HCT116 (cell line): ENCODE results near the gene PARG. TPM values are rescaled to one million over a fixed set of nuclear protein-coding genes. Genes with fewer than 3 reads are reported as not detected.

Experiments
- ATAC-seq: fragments of 200-7000 bp; cut with Tn5 transposase; 2 replicates; pipeline ENCODE4 v1.9.1; 2020; ENCODE audit warnings: mild to moderate bottlenecking, moderate library complexity
- BruUV-seq: library from RNA; stranded (reverse); fragments of 400-500 nt; replicated peaks from 2 replicates; lab custom pipeline; 2021; lab: Mats Ljungman, UMichigan
- CTCF ChIA-PET: fragments of 300-600 bp; sonication (Branson Sonifier 250); formaldehyde crosslinking; loops from one replicate; lab custom pipeline; 2021; ENCODE audit warnings: antibody characterized with exemption; lab: Charles Lee
- POLR2A ChIA-PET: fragments of 300-600, 350-600 bp; sonication (Branson Sonifier 250); formaldehyde crosslinking; loops from one replicate; lab custom pipeline; 2021; ENCODE audit warnings: antibody characterized with exemption; lab: Charles Lee
- RAD21 ChIA-PET, 2 experiments: fragments of 300-600 bp; sonication (Branson Sonifier 250); formaldehyde crosslinking; loops; one replicate each; lab custom pipeline; 2023; ENCODE audit warnings: low total read pairs in 2 of 2; ENCODE audit not compliant: uncharacterized antibody in 2 of 2, unreplicated experiment in 2 of 2, low non-redundant PET in 1 of 2; lab: Charles Lee
- DNase-seq: peaks from one replicate; pipeline ENCODE4 v3.0.0-alpha.2; 2010; ENCODE audit warnings: low read depth, low spot score
- H2AFZ ChIP-seq: fragments of 200-600 bp; shearing (Covaris generic), sonication (generic); 2 replicates; pipeline ENCODE4 v1.6.1; 2017; ENCODE audit warnings: low read depth, mixed run types, mixed read lengths, antibody characterized with exemption, low read length; ENCODE audit not compliant: poor library complexity, severe bottlenecking
- H3K27ac ChIP-seq: 2 replicates; pipeline ENCODE4 v1.5.1; 2012; ENCODE audit warnings: low read depth, low read length
- H3K27me3 ChIP-seq: fragments of 200-600 bp; sonication (generic); 2 replicates; pipeline ENCODE4 v1.6.1; 2016; ENCODE audit warnings: mixed run types, low read length, mixed read lengths; ENCODE audit not compliant: insufficient read depth
- H3K36me3 ChIP-seq, 2 experiments: fragments of 200-500 bp in 1 of 2; fragments of 200-600 bp in 1 of 2; sonication (Bioruptor generic) in 1 of 2; sonication (generic) in 1 of 2; 2 replicates each; pipeline versions ENCODE4 v1.5.1 to v1.6.1; 2014 to 2016; ENCODE audit warnings: low read length in 2 of 2, inconsistent platforms in 1 of 2, mixed read lengths in 1 of 2, mixed run types in 1 of 2; ENCODE audit not compliant: insufficient read depth in 2 of 2, control insufficient read depth in 1 of 2
- H3K4me1 ChIP-seq, 2 experiments: fragments of 200-600 bp in 1 of 2; sonication (generic) in 1 of 2; 2 replicates each; pipeline versions ENCODE4 v1.5.1 to v1.6.1; 2012 to 2017; ENCODE audit warnings: low read length in 2 of 2, inconsistent platforms in 1 of 2, mild to moderate bottlenecking in 1 of 2, mixed read lengths in 1 of 2, mixed run types in 1 of 2, moderate library complexity in 1 of 2; ENCODE audit not compliant: insufficient read depth in 2 of 2, control insufficient read depth in 1 of 2
- H3K4me2 ChIP-seq: fragments of 200-600 bp; sonication (generic); 2 replicates; pipeline ENCODE4 v1.6.1; 2017; ENCODE audit warnings: mixed run types, low read length, mixed read lengths
- H3K4me3 ChIP-seq, 2 experiments: fragments of 200-600 bp in 1 of 2; sonication (generic) in 1 of 2; replicated peaks in 1 of 2; 2 replicates each; pipeline ENCODE4 v1.5.1; 2011 to 2016; ENCODE audit warnings: low read length in 2 of 2, control low read depth in 1 of 2, low read depth in 1 of 2, mild to moderate bottlenecking in 1 of 2, mixed read lengths in 1 of 2, mixed run types in 1 of 2
- H3K79me2 ChIP-seq: fragments of 200-600 bp; sonication (generic); 2 replicates; pipeline ENCODE4 v1.6.1; 2017; ENCODE audit warnings: mild to moderate bottlenecking, mixed run types, low read length, moderate library complexity, mixed read lengths; ENCODE audit not compliant: insufficient read depth
- H3K9ac ChIP-seq: fragments of 200-600 bp; sonication (generic); 2 replicates; pipeline ENCODE4 v1.6.1; 2016; ENCODE audit warnings: low read length, mixed read lengths
- H3K9me2 ChIP-seq: fragments of 200-600 bp; sonication (generic), shearing (Covaris generic); 2 replicates; pipeline ENCODE4 v1.6.1; 2017; ENCODE audit warnings: mixed run types, mild to moderate bottlenecking, moderate library complexity; ENCODE audit not compliant: insufficient read depth
- H3K9me3 ChIP-seq, 2 experiments: fragments of 200-500 bp in 1 of 2; fragments of 200-600 bp in 1 of 2; sonication (Bioruptor generic) in 1 of 2; sonication (generic) in 1 of 2; 2 replicates each; pipeline ENCODE4 v1.6.1; 2014 to 2017; ENCODE audit warnings: low read length in 2 of 2, mixed read lengths in 2 of 2, inconsistent platforms in 1 of 2, low read depth in 1 of 2, mild to moderate bottlenecking in 1 of 2, mixed run types in 1 of 2, moderate library complexity in 1 of 2; ENCODE audit not compliant: control insufficient read depth in 1 of 2, insufficient read depth in 1 of 2
- H4K20me1 ChIP-seq: fragments of 200-600 bp; sonication (generic), shearing (Covaris generic); 2 replicates; pipeline ENCODE4 v1.6.1; 2017; ENCODE audit warnings: mixed run types, mild to moderate bottlenecking, moderate library complexity; ENCODE audit not compliant: insufficient read depth
- CBX3 ChIP-seq: IDR thresholded peaks from 2 replicates; pipeline ENCODE4 v1.6.1; 2012; ENCODE audit warnings: low read depth
- EZH2phosphoT487 ChIP-seq: fragments of 200-600 bp; IDR thresholded peaks from 2 replicates; pipeline ENCODE4 v1.6.1; 2018; ENCODE audit warnings: antibody characterized with exemption, borderline replicate concordance
- FOSL1 ChIP-seq: IDR thresholded peaks from 2 replicates; pipeline ENCODE4 v1.6.1; 2012; ENCODE audit warnings: low read depth
- JUND ChIP-seq: IDR thresholded peaks from 2 replicates; pipeline ENCODE4 v1.6.1; 2012
- MAX ChIP-seq: IDR thresholded peaks from 2 replicates; pipeline ENCODE4 v1.6.1; 2012
- RAD21 ChIP-seq: IDR thresholded peaks from 2 replicates; pipeline ENCODE4 v1.6.1; 2012; ENCODE audit warnings: low read depth, mild to moderate bottlenecking
- SIN3A ChIP-seq: IDR thresholded peaks from 2 replicates; pipeline ENCODE4 v1.6.1; 2012; ENCODE audit warnings: low read depth
- SRF ChIP-seq: IDR thresholded peaks from 2 replicates; pipeline ENCODE4 v1.6.1; 2012; ENCODE audit warnings: low read depth
- intact Hi-C: fragments of 100-400 bp; cut with micrococcal nuclease; formaldehyde crosslinking; loops from 2 replicates; pipeline ENCODE4 v1.10.0; 2022
- total RNA-seq: library from RNA; stranded (reverse); gene quantifications from one replicate; pipeline ENCODE4 v1.2.1, GENCODE V29; 2021; ENCODE audit not compliant: unreplicated experiment
- TF ChIP-seq, protein P1 (sequence below): IDR thresholded peaks from 2 replicates; pipeline ENCODE4 v1.6.1; 2011; ENCODE audit warnings: mild to moderate bottlenecking, low read length, moderate library complexity; ENCODE audit not compliant: insufficient replicate concordance; ENCODE audit errors: extremely low read depth
- TF ChIP-seq, protein P2 (sequence below), 3 experiments: fragments of 200-600 bp in 1 of 3; sonication (generic) in 1 of 3; IDR thresholded peaks in 2 of 3; conservative IDR thresholded peaks in 1 of 3; 2 replicates each; pipeline ENCODE4 v1.5.1; 2012 to 2017; ENCODE audit warnings: low read depth in 2 of 3, low read length in 2 of 3, antibody characterized with exemption in 1 of 3, borderline replicate concordance in 1 of 3, control low read depth in 1 of 3, mild to moderate bottlenecking in 1 of 3, mixed read lengths in 1 of 3, mixed run types in 1 of 3, moderate library complexity in 1 of 3; ENCODE audit not compliant: insufficient read depth in 1 of 3

PARG gene
- total RNA-seq, 1 experiment from 2014 or later: 30.4 TPM

GRCh38 chr10:49781247-49781646, 160.6 kb downstream of the PARG start:
- TF ChIP-seq, protein P1, sequence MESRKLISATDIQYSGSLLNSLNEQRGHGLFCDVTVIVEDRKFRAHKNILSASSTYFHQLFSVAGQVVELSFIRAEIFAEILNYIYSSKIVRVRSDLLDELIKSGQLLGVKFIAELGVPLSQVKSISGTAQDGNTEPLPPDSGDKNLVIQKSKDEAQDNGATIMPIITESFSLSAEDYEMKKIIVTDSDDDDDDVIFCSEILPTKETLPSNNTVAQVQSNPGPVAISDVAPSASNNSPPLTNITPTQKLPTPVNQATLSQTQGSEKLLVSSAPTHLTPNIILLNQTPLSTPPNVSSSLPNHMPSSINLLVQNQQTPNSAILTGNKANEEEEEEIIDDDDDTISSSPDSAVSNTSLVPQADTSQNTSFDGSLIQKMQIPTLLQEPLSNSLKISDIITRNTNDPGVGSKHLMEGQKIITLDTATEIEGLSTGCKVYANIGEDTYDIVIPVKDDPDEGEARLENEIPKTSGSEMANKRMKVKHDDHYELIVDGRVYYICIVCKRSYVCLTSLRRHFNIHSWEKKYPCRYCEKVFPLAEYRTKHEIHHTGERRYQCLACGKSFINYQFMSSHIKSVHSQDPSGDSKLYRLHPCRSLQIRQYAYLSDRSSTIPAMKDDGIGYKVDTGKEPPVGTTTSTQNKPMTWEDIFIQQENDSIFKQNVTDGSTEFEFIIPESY: no peak
- TF ChIP-seq, all 23 proteins: peak for 0
- no peak overlapping the region for H3K4me2 ChIP-seq
- no peaks in the 10 kb centered on the region for H3K9me2 ChIP-seq
- BruUV-seq: no TSS peak
- intact Hi-C loops: no loop called here
- no peaks in the 10 kb centered on the region for H3K9me3 ChIP-seq
- no peak overlapping the region for H2AFZ ChIP-seq
- H3K36me3 ChIP-seq: no peaks in the 10 kb centered on the region
- H3K9ac ChIP-seq: no peak overlapping the region
- H3K4me1 ChIP-seq: no peaks in the 10 kb centered on the region
- ATAC-seq (no peak), DNase-seq (no peak)
- ChIA-PET CTCF (no interaction called here), POLR2A (no interaction called here), RAD21 (no interaction called here)
- H3K4me3 ChIP-seq: no peak overlapping the region
- H4K20me1 ChIP-seq: no peaks in the 10 kb centered on the region
- no peak overlapping the region for H3K27ac ChIP-seq
- no peaks in the 10 kb centered on the region for H3K79me2 ChIP-seq
- H3K27me3 ChIP-seq: no peaks in the 10 kb centered on the region; the same call in 1 of the 2 replicates

- ATAC-seq (no peak), DNase-seq (no peak)
- Histone ChIP-seq H3K4me2 (no peak overlapping the region), H3K9me3 (no peaks in the 10 kb centered on the region), H4K20me1 (no peaks in the 10 kb centered on the region), H3K4me1 (no peaks in the 10 kb centered on the region), H2AFZ (no peak overlapping the region), H3K79me2 (no peaks in the 10 kb centered on the region), H3K9me2 (no peaks in the 10 kb centered on the region), H3K9ac (no peak overlapping the region), H3K36me3 (no peaks in the 10 kb centered on the region), H3K27me3 (0 out of 2 replicates have a peak, but pooled peaks cover 3% of the 10 kb centered on the region), H3K4me3 (no peak overlapping the region), H3K27ac (no peak overlapping the region)
- POLR2A ChIA-PET: no interaction called here
- intact Hi-C loops: no loop called here
- BruUV-seq: no TSS peak
- RAD21 ChIA-PET: no interaction called here
- CTCF ChIA-PET: no interaction called here
- no peak for TF ChIP-seq RAD21
- no peak for TF ChIP-seq FOSL1
- no peak for TF ChIP-seq JUND
- no peak for TF ChIP-seq SRF
- TF ChIP-seq CBX3: no peak
- TF ChIP-seq, protein P2, sequence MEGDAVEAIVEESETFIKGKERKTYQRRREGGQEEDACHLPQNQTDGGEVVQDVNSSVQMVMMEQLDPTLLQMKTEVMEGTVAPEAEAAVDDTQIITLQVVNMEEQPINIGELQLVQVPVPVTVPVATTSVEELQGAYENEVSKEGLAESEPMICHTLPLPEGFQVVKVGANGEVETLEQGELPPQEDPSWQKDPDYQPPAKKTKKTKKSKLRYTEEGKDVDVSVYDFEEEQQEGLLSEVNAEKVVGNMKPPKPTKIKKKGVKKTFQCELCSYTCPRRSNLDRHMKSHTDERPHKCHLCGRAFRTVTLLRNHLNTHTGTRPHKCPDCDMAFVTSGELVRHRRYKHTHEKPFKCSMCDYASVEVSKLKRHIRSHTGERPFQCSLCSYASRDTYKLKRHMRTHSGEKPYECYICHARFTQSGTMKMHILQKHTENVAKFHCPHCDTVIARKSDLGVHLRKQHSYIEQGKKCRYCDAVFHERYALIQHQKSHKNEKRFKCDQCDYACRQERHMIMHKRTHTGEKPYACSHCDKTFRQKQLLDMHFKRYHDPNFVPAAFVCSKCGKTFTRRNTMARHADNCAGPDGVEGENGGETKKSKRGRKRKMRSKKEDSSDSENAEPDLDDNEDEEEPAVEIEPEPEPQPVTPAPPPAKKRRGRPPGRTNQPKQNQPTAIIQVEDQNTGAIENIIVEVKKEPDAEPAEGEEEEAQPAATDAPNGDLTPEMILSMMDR (IDR thresholded peaks at IDR 0.05 in 2 of 3, conservative IDR thresholded peaks at IDR 0.05 in 1 of 3; ENCODE audit: borderline replicate concordance in 1 of 3, insufficient read depth in 1 of 3, low read depth in 2 of 3, low read length in 2 of 3): no peak
- TF ChIP-seq, protein P1: no peak
- no peak for TF ChIP-seq MAX
- TF ChIP-seq EZH2phosphoT487: no peak
- TF ChIP-seq SIN3A: no peak
Measured at GRCh38 chr10:49778197-49778596, 163.6 kb downstream of the PARG start.
